Spleen (tissue), 11 donors: ENCODE results near the gene IL1RAPL2. TPM values are rescaled to one million over a fixed set of nuclear protein-coding genes. Genes with fewer than 3 reads are reported as not detected.

Source experiments
- DNase-seq: peaks from one replicate; pipeline ENCODE4 v3.0.0-alpha.2; 2020
- H3K27ac ChIP-seq, 8 donors: fragments of 200-600 bp; sonication (generic) in 7 of 8; 1 replicate in 4 of 8; 2 replicates in 4 of 8; pipeline versions ENCODE4 v1.5.0 to v1.8.0; 2016 to 2021; ENCODE audit warnings: inconsistent platforms in 4 of 8, mild to moderate bottlenecking in 4 of 8, moderate library complexity in 1 of 8
- H3K27me3 ChIP-seq, 7 donors: fragments of 200-600 bp; sonication (generic) in 6 of 7; replicated peaks in 1 of 7; 1 replicate in 4 of 7; 2 replicates in 3 of 7; pipeline versions ENCODE4 v1.5.0 to v1.8.0; 2016 to 2021; ENCODE audit warnings: inconsistent platforms in 3 of 7, mild to moderate bottlenecking in 1 of 7
- H3K36me3 ChIP-seq, 6 donors: fragments of 200-600 bp; sonication (generic) in 5 of 6; 1 replicate in 4 of 6; 2 replicates in 2 of 6; pipeline versions ENCODE4 v1.5.0 to v1.8.0; 2016 to 2021; ENCODE audit warnings: inconsistent platforms in 2 of 6
- H3K4me1 ChIP-seq, 6 donors: fragments of 200-600 bp; sonication (generic) in 5 of 6; 1 replicate in 3 of 6; 2 replicates in 3 of 6; pipeline versions ENCODE4 v1.5.0 to v1.8.0; 2016 to 2021; ENCODE audit warnings: inconsistent platforms in 3 of 6
- H3K4me3 ChIP-seq, 8 donors: fragments of 200-600 bp; sonication (generic) in 7 of 8; 1 replicate in 4 of 8; 2 replicates in 4 of 8; pipeline versions ENCODE4 v1.5.0 to v1.8.0; 2016 to 2021; ENCODE audit warnings: inconsistent platforms in 4 of 8, mild to moderate bottlenecking in 4 of 8, moderate library complexity in 2 of 8
- H3K9me3 ChIP-seq, 8 donors: fragments of 200-600 bp; sonication (generic) in 7 of 8; 1 replicate in 4 of 8; 2 replicates in 4 of 8; pipeline versions ENCODE4 v1.5.0 to v1.8.0; 2016 to 2021; ENCODE audit warnings: inconsistent platforms in 4 of 8
- POLR2A ChIP-seq, 3 donors: fragments of 450-650 bp; IDR thresholded peaks; one replicate each; pipeline ENCODE4 v1.5.1; 2017; ENCODE audit warnings: antibody characterized with exemption in 3 of 3, mild to moderate bottlenecking in 1 of 3
- POLR2AphosphoS5 ChIP-seq, 3 donors: sonication (generic); formaldehyde crosslinking; IDR thresholded peaks; one replicate each; pipeline ENCODE4 v1.5.1; 2017; ENCODE audit warnings: antibody characterized with exemption in 3 of 3
- WGBS, 5 donors: extraction: QIAGEN DNeasy Blood & Tissue Kit in 3 of 5; methylation state at CpG; one replicate each; pipeline versions ENCODE4 v1.1.5 to v1.1.7; 2013 to 2018; 5-methylcytosine and 5-hydroxymethylcytosine counted together
- intact Hi-C: fragments of 100-400 bp; cut with DNase I; formaldehyde crosslinking; loops from one replicate; pipeline ENCODE4 v1.15.0; 2023; ENCODE audit warnings: low total_unique reads
- polyA plus RNA-seq, 3 donors: library from polyadenylated mRNA; stranded (reverse); fragments of 200-250 nt; gene quantifications; one replicate each; pipeline ENCODE4 v1.2.1, GENCODE V29; 2013
- total RNA-seq, 7 donors: library from RNA; depleted of rRNA in 3 of 7; stranded (reverse); fragments of >200 nt in 3 of 7; fragmentation: NEBNext Ultra II Directional in 4 of 7; extraction: Animal tissue kit (Norgen Biotek cat#: 25700) in 4 of 7; gene quantifications; one replicate each; pipeline versions ENCODE4 v1.1.0 to v1.2.1, GENCODE V29; 2016 to 2021
- TF ChIP-seq, protein P1 (sequence below), 11 experiments: fragments of 200-600 bp in 7 of 11; fragments of 450-650 bp in 4 of 11; sonication (generic) in 4 of 11; IDR thresholded peaks in 8 of 11; conservative IDR thresholded peaks in 3 of 11; 1 replicate in 7 of 11; 2 replicates in 4 of 11; pipeline versions ENCODE4 v1.4.0 to v1.8.0; 2016 to 2021; ENCODE audit warnings: antibody characterized with exemption in 11 of 11, inconsistent platforms in 4 of 11, mild to moderate bottlenecking in 1 of 11
- donor health status: healthy with polysubstance abuse.
- donor health status: DM: no; HTN: no; CAD: no; lungs with moderate emphysema.
- donor health status: DM: no; HTN: no; CAD: no.
- donor health status: Bipolar disorder and iron deficiency.
- donor health status: healthy.
- donor health status: DM: no; HTN: no; CAD: no.
- donor health status: DM: yes; HTN: yes; CAD: no.

IL1RAPL2 gene
- total and polyA plus RNA-seq, 10 donors = not detected

DNA sequence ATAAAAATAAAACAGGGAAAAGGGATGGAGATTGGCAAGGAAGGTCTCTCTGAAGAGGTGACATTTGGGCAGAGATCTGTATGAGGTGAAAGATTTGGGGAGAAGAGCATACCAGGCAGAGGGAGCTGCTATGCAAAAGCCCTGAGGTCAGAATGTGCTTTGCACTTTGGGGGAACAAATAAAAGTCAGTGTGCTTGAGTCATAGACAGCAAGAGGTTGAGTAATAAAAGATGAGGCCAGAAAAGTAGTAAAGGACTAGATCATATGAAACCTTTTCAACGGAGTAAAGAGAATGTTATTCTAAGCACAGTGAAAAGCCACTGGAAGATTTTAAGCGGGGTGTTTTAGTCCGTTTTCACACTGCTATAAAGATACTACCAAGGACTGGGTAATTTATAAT is 731.0 kb downstream of the IL1RAPL2 start:
- Histone ChIP-seq H3K27ac (no peak overlapping the region), H3K36me3 (no peaks in the 10 kb centered on the region), H3K4me3 (no peak overlapping the region), H3K27me3 (no peaks in the 10 kb centered on the region), H3K4me1 (no peaks in the 10 kb centered on the region), H3K9me3 (peaks cover 0 to 4% (median 0%) of the 10 kb centered on the region in 8 donors)
- no peak for DNase-seq
- WGBS, 5 donors = 71 to 96% (median 77%) methylated on average over 3 of the region's 3 CpGs
- intact Hi-C loops = no loop called here
- TF ChIP-seq POLR2A (IDR thresholded peaks at IDR 0.05) (no peak), POLR2AphosphoS5 (IDR thresholded peaks at IDR 0.05) (no peak)
- TF ChIP-seq, protein P1, sequence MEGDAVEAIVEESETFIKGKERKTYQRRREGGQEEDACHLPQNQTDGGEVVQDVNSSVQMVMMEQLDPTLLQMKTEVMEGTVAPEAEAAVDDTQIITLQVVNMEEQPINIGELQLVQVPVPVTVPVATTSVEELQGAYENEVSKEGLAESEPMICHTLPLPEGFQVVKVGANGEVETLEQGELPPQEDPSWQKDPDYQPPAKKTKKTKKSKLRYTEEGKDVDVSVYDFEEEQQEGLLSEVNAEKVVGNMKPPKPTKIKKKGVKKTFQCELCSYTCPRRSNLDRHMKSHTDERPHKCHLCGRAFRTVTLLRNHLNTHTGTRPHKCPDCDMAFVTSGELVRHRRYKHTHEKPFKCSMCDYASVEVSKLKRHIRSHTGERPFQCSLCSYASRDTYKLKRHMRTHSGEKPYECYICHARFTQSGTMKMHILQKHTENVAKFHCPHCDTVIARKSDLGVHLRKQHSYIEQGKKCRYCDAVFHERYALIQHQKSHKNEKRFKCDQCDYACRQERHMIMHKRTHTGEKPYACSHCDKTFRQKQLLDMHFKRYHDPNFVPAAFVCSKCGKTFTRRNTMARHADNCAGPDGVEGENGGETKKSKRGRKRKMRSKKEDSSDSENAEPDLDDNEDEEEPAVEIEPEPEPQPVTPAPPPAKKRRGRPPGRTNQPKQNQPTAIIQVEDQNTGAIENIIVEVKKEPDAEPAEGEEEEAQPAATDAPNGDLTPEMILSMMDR (IDR thresholded peaks at IDR 0.05 in 8 of 11, conservative IDR thresholded peaks at IDR 0.05 in 3 of 11) = no peak

DNA sequence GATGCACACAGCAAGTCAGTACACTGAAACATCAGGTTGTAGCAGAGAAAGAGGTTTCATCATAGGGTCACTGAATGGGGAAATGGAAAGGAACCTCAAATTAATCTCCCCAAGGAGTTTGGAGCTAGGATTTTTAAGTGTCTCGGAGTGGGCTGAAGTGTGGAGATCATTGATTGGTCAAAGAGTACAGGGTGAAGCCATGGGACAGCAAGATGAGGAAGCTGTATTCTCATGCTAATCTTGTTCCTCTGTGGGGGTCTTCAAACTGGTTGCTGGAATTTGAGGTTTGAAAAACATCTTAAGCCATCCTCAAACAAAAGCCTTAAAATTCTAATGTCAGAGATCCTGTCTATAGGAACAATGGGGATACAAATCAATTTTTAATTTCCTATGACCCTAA is 733.3 kb downstream of the IL1RAPL2 start:
- H3K9me3 ChIP-seq = peaks cover 0 to 4% (median 0%) of the 10 kb centered on the region in 8 donors
- no peak overlapping the region for H3K27ac ChIP-seq
- WGBS, 5 donors = 65 to 86% (median 74%) methylated on average over 1 of the region's 1 CpG
- TF ChIP-seq, protein P1 (IDR thresholded peaks at IDR 0.05 in 8 of 11, conservative IDR thresholded peaks at IDR 0.05 in 3 of 11) = no peak
- no peak for TF ChIP-seq POLR2AphosphoS5 (IDR thresholded peaks at IDR 0.05)
- no peak for TF ChIP-seq POLR2A (IDR thresholded peaks at IDR 0.05)
- DNase-seq = no peak
- no peaks in the 10 kb centered on the region for H3K36me3 ChIP-seq
- intact Hi-C loops = no loop called here
- H3K4me3 ChIP-seq = no peak overlapping the region
- H3K27me3 ChIP-seq = no peaks in the 10 kb centered on the region
- H3K4me1 ChIP-seq = no peaks in the 10 kb centered on the region

- Histone ChIP-seq H3K9me3 (peaks cover 0 to 4% (median 0%) of the 10 kb centered on the region in 8 donors), H3K4me3 (no peak overlapping the region), H3K4me1 (no peaks in the 10 kb centered on the region), H3K36me3 (no peaks in the 10 kb centered on the region), H3K27me3 (no peaks in the 10 kb centered on the region), H3K27ac (no peak overlapping the region)
- intact Hi-C loops = no loop called here
- 77 to 94% (median 90%) methylated on average over 1 of the region's 1 CpG for WGBS, 5 donors
- TF ChIP-seq, protein P1 (IDR thresholded peaks at IDR 0.05 in 8 of 11, conservative IDR thresholded peaks at IDR 0.05 in 3 of 11) = no peak
- no peak for TF ChIP-seq POLR2A (IDR thresholded peaks at IDR 0.05)
- TF ChIP-seq POLR2AphosphoS5 (IDR thresholded peaks at IDR 0.05) = no peak
- DNase-seq = no peak
Measured at GRCh38 chrX:105302246-105302645, 736.2 kb downstream of the IL1RAPL2 start.

- intact Hi-C loops = no loop called here
Measured at GRCh38 chrX:105307762-105308161, 741.8 kb downstream of the IL1RAPL2 start.

More at GRCh38 chrX:105307762-105308161, 741.8 kb downstream of the IL1RAPL2 start:
- Histone ChIP-seq H3K4me1 (no peaks in the 10 kb centered on the region), H3K9me3 (no peaks in the 10 kb centered on the region), H3K27me3 (no peaks in the 10 kb centered on the region), H3K36me3 (no peaks in the 10 kb centered on the region), H3K4me3 (no peak overlapping the region), H3K27ac (no peak overlapping the region)
- WGBS, 5 donors = 42 to 71% (median 62%) methylated on average over 1 of the region's 1 CpG
- TF ChIP-seq, protein P1 (IDR thresholded peaks at IDR 0.05 in 8 of 11, conservative IDR thresholded peaks at IDR 0.05 in 3 of 11) = no peak
- TF ChIP-seq POLR2AphosphoS5 (IDR thresholded peaks at IDR 0.05) (no peak), POLR2A (IDR thresholded peaks at IDR 0.05) (no peak)
- no peak for DNase-seq
